HTR-8/SVneo (cell line): ENCODE data around the gene DNAH10.

Experiments used
- DNase-seq: peaks from one replicate; pipeline ENCODE4 v3.0.0; 2011; ENCODE audit warnings: low spot score, mixed read lengths; ENCODE audit not compliant: insufficient read length
- FAIRE-seq: peaks from 2 replicates; lab custom pipeline; 2011; peaks lifted over from hg19 to GRCh38; lab: Jason Lieb, UNC

DNAH10 gene

GRCh38 chr12:123836292-123836691 lies 74.2 kb downstream of the DNAH10 start:
- FAIRE-seq: no peak
- no peak for DNase-seq

GRCh38 chr12:123839826-123840225 lies 77.7 kb downstream of the DNAH10 start:
- FAIRE-seq: no peak
- DNase-seq: no peak

- FAIRE-seq (no peak), DNase-seq (no peak)
These were observed 78.8 kb downstream of the DNAH10 start for GRCh38 chr12:123840765-123841425.

GRCh38 chr12:123843912-123844748 lies 82.0 kb downstream of the DNAH10 start:
- no peak for FAIRE-seq
- no peak for DNase-seq

GRCh38 chr12:123845881-123846280 lies 83.8 kb downstream of the DNAH10 start:
- DNase-seq (no peak), FAIRE-seq (no peak)

- FAIRE-seq (no peak), DNase-seq (no peak)
These were observed 84.2 kb downstream of the DNAH10 start for GRCh38 chr12:123846340-123846739.

- FAIRE-seq (no peak), DNase-seq (no peak)
These were observed 84.9 kb downstream of the DNAH10 start for GRCh38 chr12:123847019-123847418.

GRCh38 chr12:123847876-123848275 lies 85.8 kb downstream of the DNAH10 start:
- DNase-seq: no peak
- FAIRE-seq: no peak

GRCh38 chr12:123849517-123849916 lies 87.4 kb downstream of the DNAH10 start:
- no peak for DNase-seq
- no peak for FAIRE-seq

- DNase-seq: no peak
- no peak for FAIRE-seq
These were observed 88.4 kb downstream of the DNAH10 start for GRCh38 chr12:123850246-123851134.

- FAIRE-seq (peak; percentile 72), DNase-seq (no peak)
These were observed 91.4 kb downstream of the DNAH10 start for GRCh38 chr12:123853396-123854070.

- DNase-seq: no peak
- FAIRE-seq: no peak
These were observed 92.1 kb downstream of the DNAH10 start for GRCh38 chr12:123854232-123854631.

- no peak for FAIRE-seq
- no peak for DNase-seq
These were observed 92.8 kb downstream of the DNAH10 start for GRCh38 chr12:123854918-123855317.

- no peak for FAIRE-seq
- DNase-seq: no peak
These were observed 94.6 kb downstream of the DNAH10 start for GRCh38 chr12:123856681-123857080.

- FAIRE-seq: no peak
- DNase-seq: no peak
These were observed 96.1 kb downstream of the DNAH10 start for GRCh38 chr12:123858176-123858575.

GRCh38 chr12:123859035-123859434 lies 96.9 kb downstream of the DNAH10 start:
- no peak for DNase-seq
- no peak for FAIRE-seq

- no peak for DNase-seq
- peak; percentile 13 for FAIRE-seq
These were observed 98.3 kb downstream of the DNAH10 start for GRCh38 chr12:123860377-123860776.

- no peak for FAIRE-seq
- no peak for DNase-seq
These were observed 99.3 kb downstream of the DNAH10 start for GRCh38 chr12:123861392-123861791.

- FAIRE-seq (no peak), DNase-seq (no peak)
These were observed 105.0 kb downstream of the DNAH10 start for GRCh38 chr12:123867141-123867540.

- no peak for FAIRE-seq
- DNase-seq: no peak
These were observed 106.7 kb downstream of the DNAH10 start for GRCh38 chr12:123868791-123869190.
